IPS DF 19.7 (cell line): ENCODE results near the gene C6orf132.
"Not testable (repeated sequence)": the region's sequence is repeated elsewhere in the genome, so short reads cannot be mapped to it uniquely, and the experiment has no call there.

Experiments
- DNase-seq: peaks from one replicate; pipeline ENCODE4 v3.0.0-alpha.2; 2013; ENCODE audit warnings: low read depth, low spot score

C6orf132 gene

DNA sequence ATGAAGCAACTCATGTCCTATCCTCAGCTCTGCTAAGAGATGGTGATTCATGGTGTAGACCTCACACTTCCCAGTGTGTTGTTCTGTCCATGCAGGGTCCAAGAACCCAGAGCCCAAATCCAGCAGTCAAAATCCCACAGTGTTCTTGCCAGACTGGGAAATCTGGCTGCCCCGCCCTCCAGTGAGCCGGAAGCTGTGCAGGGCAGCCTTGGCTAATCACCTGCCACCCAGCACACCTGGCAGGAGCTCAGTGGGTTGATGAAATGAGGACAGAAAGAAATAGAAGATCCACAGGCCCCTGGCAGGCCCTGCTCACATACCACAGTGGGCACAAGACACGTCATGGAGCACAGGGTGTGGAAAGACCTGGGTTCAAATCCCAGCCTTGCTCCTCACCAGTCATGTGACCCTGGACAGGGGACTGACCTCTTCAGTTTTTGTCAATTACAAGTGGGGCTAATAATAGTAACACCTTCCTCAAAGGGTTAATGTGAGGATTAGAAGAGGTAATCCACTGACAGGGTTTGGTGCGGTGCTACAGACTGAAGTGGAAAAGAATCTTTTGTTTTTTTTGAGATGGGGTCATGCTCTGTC lies 17.1 kb upstream of the C6orf132 start:
- no peak for DNase-seq

- no peak for DNase-seq
Observed at GRCh38 chr6:42158631-42159030, 16.2 kb upstream of the C6orf132 start.

GRCh38 chr6:42158011-42158410 lies 15.6 kb upstream of the C6orf132 start:
- DNase-seq, result no peak

DNA sequence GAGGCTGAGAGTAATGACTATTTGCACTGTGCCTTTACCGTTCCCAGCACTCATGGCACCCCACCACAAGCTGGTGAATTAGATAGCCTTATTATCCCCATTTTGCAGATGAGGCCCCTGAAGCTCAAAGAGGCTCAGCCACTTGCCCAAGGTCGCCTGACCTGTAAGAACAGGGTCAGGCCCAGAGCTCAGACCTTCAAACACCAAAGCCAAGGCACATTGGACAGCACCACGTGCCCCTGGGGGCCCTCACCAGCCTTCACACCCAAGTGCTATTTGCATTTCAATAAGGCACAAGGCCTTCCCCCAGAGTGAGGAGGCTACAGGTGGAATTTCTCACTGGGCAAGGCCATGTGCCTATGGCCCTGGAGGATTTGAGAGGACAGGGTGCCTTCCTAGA lies 14.2 kb upstream of the C6orf132 start:
- DNase-seq, result no peak

- DNase-seq, result no peak
Observed at GRCh38 chr6:42155293-42155692, 12.9 kb upstream of the C6orf132 start.

DNA sequence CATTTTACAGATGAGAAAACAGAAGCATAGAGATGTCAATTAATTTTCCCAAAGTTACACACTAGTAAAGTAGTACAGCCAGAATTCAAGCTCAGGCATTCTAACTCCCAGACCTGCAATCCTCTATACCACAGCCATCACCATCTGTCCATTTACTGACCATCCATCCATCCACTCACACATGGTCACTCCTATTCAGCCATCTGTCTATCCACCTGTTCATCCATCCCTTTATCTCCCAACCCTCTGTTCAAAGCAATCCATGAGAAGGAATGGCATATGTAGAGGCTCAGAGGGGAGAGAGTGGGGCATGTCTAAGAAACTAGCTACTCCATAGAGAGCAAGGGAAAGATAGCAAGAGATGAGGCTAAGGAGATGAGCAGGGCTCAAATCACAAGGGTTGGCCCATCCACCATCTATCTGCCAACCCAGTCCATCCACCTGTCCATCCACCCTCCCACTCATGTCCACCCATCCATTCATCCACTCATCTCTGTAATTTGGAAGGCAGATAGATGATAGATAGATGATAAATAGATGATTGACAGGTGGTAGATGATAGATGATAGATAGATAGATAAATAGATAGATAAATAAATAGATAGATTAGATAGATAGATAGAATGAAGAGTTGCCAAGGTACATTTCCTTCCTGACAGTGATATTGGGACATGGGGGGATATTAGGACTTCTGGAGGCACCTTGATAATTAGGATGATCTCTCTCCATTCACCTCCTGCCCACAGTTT lies 12.2 kb upstream of the C6orf132 start:
- no peak for DNase-seq

DNA sequence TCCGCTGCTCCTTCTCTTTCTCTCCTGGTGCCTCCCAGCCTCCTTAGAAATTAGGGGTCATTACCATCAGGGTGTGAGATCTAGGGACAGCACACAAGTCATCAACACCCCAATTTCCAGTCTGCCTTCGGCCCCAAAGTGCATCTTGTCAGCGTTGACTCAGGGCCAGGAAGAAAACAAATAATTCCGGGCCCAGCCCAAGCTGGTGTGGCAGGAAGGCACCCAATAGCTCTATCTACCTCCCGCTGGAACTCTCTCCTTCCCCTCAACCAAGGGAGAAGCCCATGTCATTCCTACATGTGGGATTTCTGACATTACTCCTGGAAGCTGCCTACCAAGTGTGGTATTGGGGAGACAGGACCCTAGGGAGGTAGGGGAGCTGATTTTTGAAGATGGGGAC lies 11.5 kb upstream of the C6orf132 start:
- DNase-seq, result no peak

DNA sequence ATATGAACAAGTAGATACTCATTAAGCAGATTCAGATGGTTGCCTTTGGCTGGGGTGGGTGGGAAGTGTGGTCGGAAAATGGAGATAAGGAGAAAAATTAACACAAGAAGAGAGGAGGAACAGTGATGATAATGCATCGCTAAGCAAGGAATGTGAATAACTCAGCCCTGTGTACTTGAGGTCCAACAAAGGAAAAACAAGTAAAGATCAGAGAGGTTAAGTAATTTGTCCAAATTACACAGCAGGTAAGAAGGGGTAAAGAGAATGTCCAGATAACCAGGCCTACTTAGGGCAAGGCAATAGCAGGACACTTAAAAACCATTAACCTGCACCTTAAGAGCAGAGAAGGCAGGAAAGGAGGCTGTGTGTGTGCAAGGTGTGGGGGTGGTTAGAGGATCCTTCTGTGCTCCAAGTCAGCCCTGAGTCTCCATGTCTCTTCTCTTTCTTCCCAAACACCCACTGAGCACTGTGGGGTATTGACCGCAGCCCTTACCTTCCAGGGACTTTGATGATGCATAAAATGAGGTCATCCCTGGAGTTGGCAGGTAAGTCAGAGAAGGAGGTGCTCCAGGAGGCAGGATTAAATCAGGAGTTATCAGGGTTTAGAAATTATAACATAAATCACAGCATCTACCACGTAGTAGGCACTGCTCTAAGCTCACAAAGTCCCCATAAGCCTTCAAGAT lies 10.3 kb upstream of the C6orf132 start:
- DNase-seq, result not testable (repeated sequence)

- DNase-seq, result no peak
Observed at GRCh38 chr6:42152024-42152423, 9.6 kb upstream of the C6orf132 start.

DNA sequence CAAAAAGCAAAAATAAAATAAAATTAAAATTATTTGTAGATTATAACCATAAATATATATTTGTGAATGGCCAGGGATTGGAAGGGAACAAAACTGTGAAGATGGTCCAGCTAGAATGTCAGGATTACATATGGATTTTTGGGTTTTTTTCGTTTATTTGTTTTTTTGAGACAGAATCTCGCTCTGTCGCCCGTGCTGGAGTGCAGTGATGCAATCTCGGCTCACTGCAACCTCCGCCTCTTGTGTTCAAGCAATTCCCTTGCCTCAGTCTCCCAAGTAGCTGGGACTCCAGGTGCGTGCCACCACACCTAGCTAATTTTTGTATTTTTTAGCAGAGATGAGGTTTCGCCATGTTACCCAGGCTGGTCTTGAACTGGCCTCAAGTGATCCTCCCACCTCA lies 7.8 kb upstream of the C6orf132 start:
- no peak for DNase-seq

- DNase-seq, result no peak
Observed at GRCh38 chr6:42148058-42148457, 5.6 kb upstream of the C6orf132 start.

GRCh38 chr6:42147138-42147562 lies 4.7 kb upstream of the C6orf132 start:
- no peak for DNase-seq

- DNase-seq, result no peak
Observed at GRCh38 chr6:42141603-42142117, 760 bp downstream of the C6orf132 start.

DNA sequence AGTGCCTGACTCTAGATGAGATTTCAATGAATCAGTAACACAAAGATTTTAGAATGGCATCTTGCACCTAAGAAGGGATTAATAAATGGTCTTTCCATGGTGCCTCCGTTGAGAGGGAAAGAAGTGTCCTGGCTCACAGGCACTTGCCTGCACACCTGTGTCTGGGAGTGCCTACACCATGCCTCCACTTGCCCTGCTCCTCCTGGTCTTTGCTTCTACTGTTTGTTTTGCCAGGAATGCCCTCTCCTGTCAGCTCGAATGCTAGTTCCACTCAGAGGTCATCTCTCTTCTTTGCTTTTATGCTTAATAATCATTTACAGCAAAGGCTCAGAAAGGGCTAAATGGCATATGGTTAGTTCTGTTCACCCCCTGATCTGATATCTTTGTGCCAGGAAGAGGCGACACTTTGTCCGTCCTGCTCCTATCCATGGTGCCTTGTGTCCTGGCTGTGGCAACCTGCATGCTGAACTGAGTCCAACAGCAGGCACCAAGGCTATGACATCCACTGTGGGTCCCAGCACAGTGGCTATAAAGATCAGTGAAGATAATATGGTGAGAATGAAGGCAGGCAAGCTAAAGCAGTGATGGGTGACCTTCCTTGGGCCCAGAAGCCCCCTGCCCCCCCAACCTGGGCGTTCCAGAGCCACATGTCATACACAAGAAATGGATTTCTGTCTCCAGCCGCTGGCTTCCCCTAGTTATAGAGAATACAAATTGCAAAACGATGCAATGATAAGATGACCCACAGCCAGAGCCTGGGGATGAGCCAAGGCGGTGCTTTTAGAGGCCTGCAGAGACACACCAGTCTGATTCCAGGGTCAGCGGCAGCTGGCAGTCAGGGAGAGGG lies 1.4 kb downstream of the C6orf132 start:
- no peak for DNase-seq

- no peak for DNase-seq
Observed at GRCh38 chr6:42140032-42140431, 2.4 kb downstream of the C6orf132 start.

DNA sequence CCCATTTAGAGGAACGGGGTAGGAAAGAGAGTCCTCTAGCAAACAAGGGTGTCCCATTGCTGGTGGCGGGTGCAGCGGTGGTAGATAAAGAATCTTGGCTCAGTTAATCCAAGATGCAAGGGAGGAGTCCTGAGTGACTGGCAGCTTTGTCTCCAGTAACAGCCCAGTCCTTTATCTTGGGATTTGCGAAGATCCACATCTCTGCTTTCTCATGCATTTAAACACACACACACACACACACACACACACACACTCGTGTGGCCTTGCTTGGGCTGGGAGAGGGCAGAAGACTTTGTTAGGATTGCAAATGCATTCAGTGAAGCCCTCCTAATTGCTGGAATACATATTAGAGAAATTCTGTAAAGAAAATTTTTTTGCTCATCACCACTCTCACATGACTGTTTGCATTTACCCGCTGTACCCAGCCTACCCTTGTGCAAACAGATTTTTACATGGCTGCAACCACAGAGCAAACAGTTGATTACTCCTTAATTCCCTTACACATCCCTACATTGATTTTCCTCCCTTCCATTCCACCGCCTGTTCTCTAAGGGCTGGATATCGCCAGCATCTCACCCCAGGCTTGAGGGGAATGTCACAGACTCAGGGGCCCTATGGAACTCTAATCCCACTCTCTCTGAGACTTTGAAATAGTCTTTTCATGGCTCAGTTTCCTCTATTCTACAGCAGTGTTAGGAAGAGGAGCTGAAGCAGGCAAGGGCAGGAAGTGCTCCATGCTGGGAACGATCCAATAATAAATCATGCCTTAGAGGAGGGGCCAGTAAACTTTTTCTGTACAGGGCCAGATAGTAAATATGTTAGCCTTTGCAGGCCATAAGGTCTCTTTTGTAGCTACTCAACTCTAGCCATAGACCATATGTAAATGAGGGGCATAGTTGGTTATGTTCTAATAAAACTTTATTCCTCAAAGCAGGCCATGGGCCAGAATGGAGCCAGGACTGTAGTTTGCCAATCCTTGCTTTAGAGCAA lies 3.5 kb downstream of the C6orf132 start:
- DNase-seq, result no peak

- DNase-seq, result no peak
Observed at GRCh38 chr6:42138190-42138589, 4.2 kb downstream of the C6orf132 start.

GRCh38 chr6:42137194-42137753 lies 5.1 kb downstream of the C6orf132 start:
- DNase-seq, result peak; percentile 57

GRCh38 chr6:42136508-42137193 lies 5.8 kb downstream of the C6orf132 start:
- DNase-seq, result peak; percentile 95

DNA sequence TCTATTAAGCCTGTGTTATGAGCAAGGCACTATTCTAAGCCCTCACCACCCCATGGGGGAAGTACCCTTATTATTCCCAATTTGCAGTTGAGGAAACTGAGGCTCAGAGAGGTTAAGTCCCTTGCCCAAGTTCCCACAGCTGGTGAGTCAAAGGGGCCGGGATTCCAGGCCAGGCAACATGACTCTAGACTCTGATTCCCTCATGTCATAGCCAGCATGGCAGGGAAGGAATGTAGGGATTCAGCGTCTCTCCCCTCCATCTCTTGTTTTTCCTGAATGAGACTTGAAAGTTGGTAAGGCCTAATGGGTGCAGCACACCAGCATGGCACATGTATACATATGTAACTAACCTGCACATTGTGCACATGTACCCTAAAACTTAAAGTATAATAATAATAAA lies 6.7 kb downstream of the C6orf132 start:
- no peak for DNase-seq
